Tibial nerve (tissue), 4 donors: Measurements from ENCODE around the gene CCDC171. TPM values are rescaled to one million over a fixed set of nuclear protein-coding genes. Genes with fewer than 3 reads are reported as not detected.

Experiments
- DNase-seq, 2 donors: peaks; one replicate each; pipeline ENCODE4 v3.0.0-alpha.2; 2019; ENCODE audit warnings: low spot score in 2 of 2
- H3K27ac ChIP-seq, 4 donors: fragments of 200-600 bp; sonication (generic) in 3 of 4; one replicate each; pipeline ENCODE4 v1.5.1; 2017 to 2019; ENCODE audit warnings: mild to moderate bottlenecking in 1 of 4
- H3K27me3 ChIP-seq, 2 donors: fragments of 200-600 bp; sonication (generic) in 1 of 2; one replicate each; pipeline versions ENCODE4 v1.5.1 to v1.6.0; 2017 to 2019
- H3K36me3 ChIP-seq, 3 donors: fragments of 200-600 bp; sonication (generic); one replicate each; pipeline ENCODE4 v1.5.1; 2018 to 2019
- H3K4me1 ChIP-seq, 4 donors: fragments of 200-600 bp; sonication (generic) in 3 of 4; one replicate each; pipeline ENCODE4 v1.5.1; 2017 to 2019
- H3K4me3 ChIP-seq, 4 donors: fragments of 200-600 bp; sonication (generic) in 3 of 4; one replicate each; pipeline ENCODE4 v1.5.1; 2017 to 2019; ENCODE audit warnings: mild to moderate bottlenecking in 1 of 4, moderate library complexity in 1 of 4
- H3K9me3 ChIP-seq, 4 donors: fragments of 200-600 bp; sonication (generic) in 3 of 4; one replicate each; pipeline ENCODE4 v1.5.1; 2017 to 2019
- EP300 ChIP-seq, 2 donors: sonication (generic); formaldehyde crosslinking; IDR thresholded peaks; one replicate each; pipeline ENCODE4 v1.6.1; 2017; ENCODE audit warnings: antibody characterized with exemption in 2 of 2, mild to moderate bottlenecking in 1 of 2
- POLR2A ChIP-seq, 2 donors: fragments of 450-650 bp; IDR thresholded peaks; one replicate each; pipeline ENCODE4 v1.6.1; 2017; ENCODE audit warnings: antibody characterized with exemption in 2 of 2, mild to moderate bottlenecking in 2 of 2, moderate library complexity in 2 of 2
- WGBS, 2 donors: methylation state at CpG; one replicate each; pipeline ENCODE4 v1.1.5; 2018; 5-methylcytosine and 5-hydroxymethylcytosine counted together
- total RNA-seq, 4 donors: library from RNA; depleted of rRNA; stranded (reverse); fragments of >200 nt; gene quantifications; one replicate each; pipeline ENCODE4 v1.1.0, GENCODE V29; 2016
- TF ChIP-seq, protein P1 (sequence below), 5 experiments: fragments of 200-600 bp in 3 of 5; fragments of 450-650 bp in 2 of 5; sonication (generic) in 3 of 5; IDR thresholded peaks; one replicate each; pipeline ENCODE4 v1.5.1; 2016 to 2019; ENCODE audit warnings: antibody characterized with exemption in 5 of 5, mild to moderate bottlenecking in 3 of 5, moderate library complexity in 2 of 5

The CCDC171 gene
- total RNA-seq, 4 donors from 2014 or later, result 4.7 to 18.8 (median 7.9) TPM

DNA sequence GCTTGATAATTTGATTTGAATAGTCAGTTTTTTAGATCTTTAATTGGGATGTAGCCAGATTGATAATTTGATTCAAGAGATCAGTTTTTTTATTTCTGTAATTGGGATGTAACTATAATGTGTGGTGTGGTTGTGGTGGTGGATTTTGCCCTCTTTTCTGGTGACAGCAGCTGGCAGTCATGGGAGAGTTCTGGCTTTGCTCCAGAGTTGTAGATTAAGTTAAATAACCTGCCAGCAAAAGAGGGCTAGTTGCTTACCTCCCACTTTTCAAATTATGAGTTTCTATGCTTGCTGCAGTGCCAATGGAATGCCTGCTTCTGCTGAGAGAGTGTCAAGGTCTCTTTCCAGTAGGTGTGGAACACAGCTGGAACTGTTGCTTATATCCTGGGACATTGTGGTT lies 315.1 kb downstream of the CCDC171 start:
- Histone ChIP-seq H3K4me1 (no peaks in the 10 kb centered on the region), H3K27me3 (no peaks in the 10 kb centered on the region), H3K27ac (no peak overlapping the region), H3K4me3 (no peak overlapping the region), H3K36me3 (no peaks in the 10 kb centered on the region), H3K9me3 (peaks cover 0 to 4% (median 0%) of the 10 kb centered on the region in 4 donors)
- DNase-seq, result no peak
- TF ChIP-seq POLR2A (IDR thresholded peaks at IDR 0.05) (no peak), EP300 (IDR thresholded peaks at IDR 0.05) (no peak)
- TF ChIP-seq, protein P1, sequence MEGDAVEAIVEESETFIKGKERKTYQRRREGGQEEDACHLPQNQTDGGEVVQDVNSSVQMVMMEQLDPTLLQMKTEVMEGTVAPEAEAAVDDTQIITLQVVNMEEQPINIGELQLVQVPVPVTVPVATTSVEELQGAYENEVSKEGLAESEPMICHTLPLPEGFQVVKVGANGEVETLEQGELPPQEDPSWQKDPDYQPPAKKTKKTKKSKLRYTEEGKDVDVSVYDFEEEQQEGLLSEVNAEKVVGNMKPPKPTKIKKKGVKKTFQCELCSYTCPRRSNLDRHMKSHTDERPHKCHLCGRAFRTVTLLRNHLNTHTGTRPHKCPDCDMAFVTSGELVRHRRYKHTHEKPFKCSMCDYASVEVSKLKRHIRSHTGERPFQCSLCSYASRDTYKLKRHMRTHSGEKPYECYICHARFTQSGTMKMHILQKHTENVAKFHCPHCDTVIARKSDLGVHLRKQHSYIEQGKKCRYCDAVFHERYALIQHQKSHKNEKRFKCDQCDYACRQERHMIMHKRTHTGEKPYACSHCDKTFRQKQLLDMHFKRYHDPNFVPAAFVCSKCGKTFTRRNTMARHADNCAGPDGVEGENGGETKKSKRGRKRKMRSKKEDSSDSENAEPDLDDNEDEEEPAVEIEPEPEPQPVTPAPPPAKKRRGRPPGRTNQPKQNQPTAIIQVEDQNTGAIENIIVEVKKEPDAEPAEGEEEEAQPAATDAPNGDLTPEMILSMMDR (IDR thresholded peaks at IDR 0.05), result no peak

DNA sequence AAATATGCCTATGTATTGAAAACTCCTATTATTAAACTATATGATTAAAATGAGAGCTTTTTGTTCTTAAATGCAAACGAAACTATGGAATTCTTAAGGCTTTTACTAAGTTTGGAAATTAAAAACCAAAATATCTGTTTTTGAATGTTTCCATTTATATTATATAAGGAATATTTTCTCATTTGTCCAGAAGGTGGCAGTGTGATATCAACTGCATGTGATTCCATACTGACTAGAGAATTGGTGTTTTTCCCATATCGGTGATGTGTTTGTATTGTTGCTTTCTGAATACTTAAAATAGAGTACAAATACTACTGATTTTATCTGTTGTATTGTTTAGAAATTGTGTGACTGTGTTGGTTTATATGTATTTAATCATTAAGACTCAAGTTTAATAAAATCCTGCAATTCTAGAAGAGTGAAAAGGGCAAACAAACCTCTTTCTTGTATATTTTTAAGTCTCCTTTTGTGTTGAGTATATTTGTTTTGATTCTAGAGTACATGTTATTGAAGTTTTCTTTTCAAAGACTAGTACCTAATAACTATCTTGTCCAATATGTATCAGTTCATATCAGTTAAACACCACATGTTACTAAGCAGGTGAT lies 320.8 kb downstream of the CCDC171 start:
- Histone ChIP-seq H3K4me1 (peaks cover 0 to 10% (median 0%) of the 10 kb centered on the region in 4 donors), H3K9me3 (no peaks in the 10 kb centered on the region), H3K36me3 (peaks cover 0 to 4% (median 0%) of the 10 kb centered on the region in 3 donors), H3K4me3 (no peak overlapping the region), H3K27ac (peak overlapping the region in 1 of 4 donors; percentile 52), H3K27me3 (no peaks in the 10 kb centered on the region)
- TF ChIP-seq, protein P1 (IDR thresholded peaks at IDR 0.05), result peak; percentile 50 to 71 (median 68)
- TF ChIP-seq EP300 (IDR thresholded peaks at IDR 0.05), result no peak
- DNase-seq, result peak in 1 of 2 donors; percentile 11
- 1 to 3% methylated on average over 2 of the region's 2 CpGs for WGBS, 2 donors

DNA sequence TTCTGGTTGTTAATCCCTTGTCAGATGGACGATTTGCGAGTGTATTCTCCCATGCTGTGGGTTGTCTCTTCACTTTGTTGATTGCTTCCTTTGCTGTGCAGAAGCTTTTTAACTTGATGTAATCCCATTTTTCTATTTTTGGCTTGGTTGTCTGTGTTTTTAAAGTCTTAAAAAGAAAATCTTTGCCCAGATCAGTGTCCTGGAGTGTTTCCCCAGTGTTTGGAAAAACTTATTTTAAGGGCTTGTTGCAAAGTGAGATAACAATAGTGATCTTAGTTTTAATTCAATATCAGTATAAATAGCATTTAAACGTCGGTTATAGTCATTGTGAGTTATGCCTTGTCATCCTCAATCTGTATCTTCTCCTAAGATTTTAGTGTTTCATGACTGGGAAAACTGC lies 329.5 kb downstream of the CCDC171 start:
- H3K4me3 ChIP-seq, result no peak overlapping the region
- no peaks in the 10 kb centered on the region for H3K4me1 ChIP-seq
- peaks cover 0 to 4% (median 0%) of the 10 kb centered on the region in 3 donors for H3K36me3 ChIP-seq
- H3K9me3 ChIP-seq, result no peaks in the 10 kb centered on the region
- H3K27ac ChIP-seq, result no peak overlapping the region
- WGBS, 2 donors, result 69 to 75% methylated on average over 4 of the region's 4 CpGs
- no peak for DNase-seq
- no peaks in the 10 kb centered on the region for H3K27me3 ChIP-seq
- TF ChIP-seq, protein P1 (IDR thresholded peaks at IDR 0.05), result no peak
- TF ChIP-seq POLR2A (IDR thresholded peaks at IDR 0.05) (no peak), EP300 (IDR thresholded peaks at IDR 0.05) (no peak)

DNA sequence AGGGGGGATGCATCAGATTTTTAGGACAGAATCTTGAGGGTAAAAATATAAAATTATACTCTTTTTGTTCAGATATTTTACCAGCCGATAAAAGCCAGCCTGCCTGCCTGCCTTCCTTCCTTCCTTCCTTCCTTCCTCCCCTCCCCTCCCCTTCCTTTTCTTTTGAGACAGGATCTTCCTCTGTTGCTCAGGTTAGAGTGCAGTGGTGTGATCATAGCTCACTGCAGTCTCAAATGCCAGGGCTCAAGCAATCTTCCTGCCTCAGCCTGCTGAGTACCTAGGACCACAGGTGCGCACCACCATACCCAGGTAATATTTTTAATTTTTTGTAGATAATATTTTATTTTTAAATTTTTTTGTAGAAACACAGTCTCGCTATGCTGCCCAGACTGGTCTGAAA lies 330.0 kb downstream of the CCDC171 start:
- WGBS, 2 donors, result 92 to 95% methylated on average over 3 of the region's 3 CpGs
- no peaks in the 10 kb centered on the region for H3K27me3 ChIP-seq

DNA sequence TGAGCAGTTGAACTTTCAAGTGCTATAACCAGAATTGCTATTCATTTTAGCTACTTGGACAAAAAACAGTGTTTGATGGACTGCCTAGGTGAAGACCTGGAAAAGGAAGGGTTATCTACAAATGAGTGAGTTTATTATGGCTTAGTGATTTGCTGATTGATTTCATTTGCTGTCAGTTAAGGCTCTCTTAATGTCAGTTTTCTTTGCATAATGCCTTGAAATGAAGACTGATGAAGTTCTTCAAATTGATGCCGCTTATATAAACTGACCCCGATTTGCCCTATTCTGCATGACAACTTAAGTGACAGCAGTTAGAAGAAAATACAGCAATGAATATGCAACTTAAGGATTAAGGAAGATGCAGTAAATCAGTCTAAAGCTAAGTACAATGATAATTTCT lies 332.6 kb downstream of the CCDC171 start:
- no peaks in the 10 kb centered on the region for H3K27me3 ChIP-seq
- no peak overlapping the region for H3K27ac ChIP-seq
- no peak overlapping the region for H3K4me3 ChIP-seq
- no peaks in the 10 kb centered on the region for H3K9me3 ChIP-seq
- TF ChIP-seq EP300 (IDR thresholded peaks at IDR 0.05) (no peak), POLR2A (IDR thresholded peaks at IDR 0.05) (no peak)
- TF ChIP-seq, protein P1 (IDR thresholded peaks at IDR 0.05), result no peak
- no peaks in the 10 kb centered on the region for H3K36me3 ChIP-seq
- no peak for DNase-seq
- WGBS, 2 donors, result 88 to 96% methylated on average over 2 of the region's 2 CpGs
- no peaks in the 10 kb centered on the region for H3K4me1 ChIP-seq

More for the DNA sequence above, 330.0 kb downstream of the CCDC171 start:
- H3K27ac ChIP-seq, result no peak overlapping the region
- H3K36me3 ChIP-seq, result peaks cover 0 to 4% (median 0%) of the 10 kb centered on the region in 3 donors
- no peaks in the 10 kb centered on the region for H3K4me1 ChIP-seq
- TF ChIP-seq, protein P1 (IDR thresholded peaks at IDR 0.05), result no peak
- TF ChIP-seq EP300 (IDR thresholded peaks at IDR 0.05), result no peak
- no peaks in the 10 kb centered on the region for H3K9me3 ChIP-seq
- no peak for DNase-seq
- no peak overlapping the region for H3K4me3 ChIP-seq
